Peyer's patch (tissue), 4 donors: ENCODE results near the gene MIDN. TPM values are rescaled to one million over a fixed set of nuclear protein-coding genes. Genes with fewer than 3 reads are reported as not detected.

Source experiments
- DNase-seq, 3 donors: peaks; one replicate each; pipeline ENCODE4 v3.0.0-alpha.2; 2017 to 2019
- H3K27ac ChIP-seq, 4 donors: fragments of 200-600 bp; sonication (generic); one replicate each; pipeline ENCODE4 v1.5.1; 2016 to 2019
- H3K27me3 ChIP-seq, 2 donors: fragments of 200-600 bp; sonication (generic); one replicate each; pipeline ENCODE4 v1.5.1; 2019
- H3K36me3 ChIP-seq, 3 donors: fragments of 200-600 bp; sonication (generic); one replicate each; pipeline ENCODE4 v1.5.1; 2016 to 2019
- H3K4me1 ChIP-seq, 4 donors: fragments of 200-600 bp; sonication (generic); one replicate each; pipeline ENCODE4 v1.5.1; 2016 to 2019
- H3K4me3 ChIP-seq, 4 donors: fragments of 200-600 bp; sonication (generic); 1 replicate in 3 of 4; 2 replicates in 1 of 4; pipeline ENCODE4 v1.5.1; 2016 to 2019; ENCODE audit warnings: mild to moderate bottlenecking in 1 of 4
- H3K9me3 ChIP-seq, 4 donors: fragments of 200-600 bp; sonication (generic); one replicate each; pipeline ENCODE4 v1.5.1; 2016 to 2019; ENCODE audit warnings: mild to moderate bottlenecking in 1 of 4
- CTCF ChIP-seq, 6 experiments: fragments of 450-650 bp in 4 of 6; fragments of 200-600 bp in 2 of 6; sonication (generic) in 1 of 6; IDR thresholded peaks; one replicate each; pipeline ENCODE4 v1.5.1; 2017 to 2019; ENCODE audit warnings: antibody characterized with exemption in 6 of 6, mild to moderate bottlenecking in 3 of 6, moderate library complexity in 1 of 6
- POLR2A ChIP-seq, 2 donors: fragments of 450-650 bp; IDR thresholded peaks; one replicate each; pipeline ENCODE4 v1.5.1; 2017; ENCODE audit warnings: antibody characterized with exemption in 2 of 2, mild to moderate bottlenecking in 2 of 2, moderate library complexity in 2 of 2
- total RNA-seq, 4 donors: library from RNA; depleted of rRNA; stranded (reverse); fragments of >200 nt; gene quantifications; one replicate each; pipeline ENCODE4 v1.1.0, GENCODE V29; 2016

MIDN gene
- total RNA-seq, 4 donors from 2014 or later = 34.7 to 205 (median 98.9) TPM

DNA sequence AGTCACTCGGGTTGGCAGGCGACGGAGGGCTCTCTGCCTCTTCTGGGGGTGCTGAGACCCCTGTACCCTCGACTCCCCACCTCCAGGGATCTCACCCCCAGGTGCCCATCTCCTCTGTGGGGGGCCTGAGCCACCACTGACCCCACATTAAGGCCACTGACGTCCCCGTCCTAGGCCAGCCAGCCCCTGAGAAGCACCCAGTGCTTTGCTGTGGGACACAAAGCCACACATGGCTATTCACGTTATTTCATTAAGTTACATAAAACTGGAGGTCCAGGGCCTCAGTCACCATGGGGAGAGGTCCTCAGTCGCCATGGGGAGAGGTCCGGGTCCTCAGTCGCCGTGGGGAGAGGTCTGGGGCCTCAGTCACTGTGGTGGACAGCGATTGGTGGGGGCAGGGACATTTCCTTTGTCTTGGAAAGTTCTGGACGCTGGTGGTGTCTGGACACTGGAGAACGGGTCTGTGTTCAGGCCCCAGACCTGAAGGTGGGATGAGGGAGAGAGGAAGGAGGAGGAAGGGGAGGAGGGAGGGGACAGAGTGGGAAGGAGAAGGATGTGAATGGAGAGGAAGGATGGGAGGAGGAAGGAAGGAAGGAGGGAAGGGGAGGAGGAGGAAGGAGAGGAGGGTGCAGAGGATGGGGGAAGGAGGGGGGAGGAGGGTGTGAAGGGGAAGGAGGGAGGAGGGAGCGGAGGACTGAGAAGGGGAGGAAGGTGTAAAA lies 33.3 kb downstream of the MIDN start:
- no peak overlapping the region for H3K4me3 ChIP-seq
- H3K36me3 ChIP-seq = peaks cover 0 to 11% (median 0%) of the 10 kb centered on the region in 3 donors
- TF ChIP-seq CTCF (IDR thresholded peaks at IDR 0.05) = no peak
- peaks cover 0 to 38% (median 5%) of the 10 kb centered on the region in 4 donors for H3K4me1 ChIP-seq
- H3K27me3 ChIP-seq = peaks cover 0 to 14% of the 10 kb centered on the region in 2 donors
- DNase-seq = no peak
- H3K27ac ChIP-seq = no peak overlapping the region
- no peaks in the 10 kb centered on the region for H3K9me3 ChIP-seq

GRCh38 chr19:1282588-1283206 lies 34.3 kb downstream of the MIDN start:
- TF ChIP-seq CTCF (IDR thresholded peaks at IDR 0.05) (no peak), POLR2A (IDR thresholded peaks at IDR 0.05) (no peak)
- Histone ChIP-seq H3K36me3 (peaks cover 0 to 11% (median 0%) of the 10 kb centered on the region in 3 donors), H3K27me3 (peaks cover 0 to 18% of the 10 kb centered on the region in 2 donors), H3K4me1 (peaks cover 0 to 42% (median 3%) of the 10 kb centered on the region in 4 donors), H3K4me3 (peak overlapping the region in 2 of 4 donors; percentile 42 to 50), H3K27ac (peak overlapping the region in 2 of 4 donors; percentile 96), H3K9me3 (no peaks in the 10 kb centered on the region)
- DNase-seq = no peak

DNA sequence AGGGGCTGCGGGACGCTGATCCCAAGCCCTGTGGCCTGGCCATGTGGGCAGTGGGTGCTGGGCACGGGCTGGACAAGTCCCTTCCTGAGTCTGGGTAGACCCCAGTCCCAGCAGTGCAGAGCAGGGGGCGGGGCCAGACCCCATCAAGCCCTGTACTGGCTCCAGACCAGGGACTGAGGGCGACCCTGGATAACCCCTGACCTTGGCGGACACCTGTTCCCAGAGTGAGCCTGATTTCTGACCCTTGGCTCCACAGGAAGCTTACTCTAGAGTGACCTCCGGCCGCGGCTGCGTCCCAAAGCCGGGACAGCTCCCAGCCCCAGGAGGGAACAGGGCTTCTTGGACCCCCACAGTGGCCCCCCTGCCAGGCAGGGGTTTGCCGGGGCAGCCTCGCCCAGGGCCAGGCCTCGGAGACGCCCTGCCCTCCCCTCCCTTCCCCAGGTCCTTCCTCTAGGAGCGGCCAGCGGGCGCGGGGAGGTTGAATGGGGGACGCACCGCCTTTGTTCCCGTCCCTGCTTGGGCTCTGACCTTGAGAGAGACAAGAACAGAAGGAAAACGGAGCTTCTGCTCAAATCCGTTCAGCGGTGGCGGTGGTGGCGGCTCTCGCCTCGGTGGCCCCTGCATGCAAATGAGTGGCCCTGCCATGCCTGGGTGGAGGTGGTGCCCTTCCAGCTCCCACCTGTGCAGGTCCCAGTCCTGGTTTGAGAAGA lies 35.0 kb downstream of the MIDN start:
- TF ChIP-seq CTCF (IDR thresholded peaks at IDR 0.05) (no peak), POLR2A (IDR thresholded peaks at IDR 0.05) (peak in 1 of 2 donors; percentile 11)
- Histone ChIP-seq H3K36me3 (peaks cover 0 to 11% (median 0%) of the 10 kb centered on the region in 3 donors), H3K9me3 (no peaks in the 10 kb centered on the region), H3K4me1 (peaks cover 0 to 47% (median 3%) of the 10 kb centered on the region in 4 donors), H3K27ac (peak overlapping the region in 3 of 4 donors; percentile 79 to 96 (median 96)), H3K4me3 (peak overlapping the region in 2 of 4 donors; percentile 42 to 50), H3K27me3 (peaks cover 0 to 18% of the 10 kb centered on the region in 2 donors)
- DNase-seq = peak in 1 of 3 donors; percentile 61

DNA sequence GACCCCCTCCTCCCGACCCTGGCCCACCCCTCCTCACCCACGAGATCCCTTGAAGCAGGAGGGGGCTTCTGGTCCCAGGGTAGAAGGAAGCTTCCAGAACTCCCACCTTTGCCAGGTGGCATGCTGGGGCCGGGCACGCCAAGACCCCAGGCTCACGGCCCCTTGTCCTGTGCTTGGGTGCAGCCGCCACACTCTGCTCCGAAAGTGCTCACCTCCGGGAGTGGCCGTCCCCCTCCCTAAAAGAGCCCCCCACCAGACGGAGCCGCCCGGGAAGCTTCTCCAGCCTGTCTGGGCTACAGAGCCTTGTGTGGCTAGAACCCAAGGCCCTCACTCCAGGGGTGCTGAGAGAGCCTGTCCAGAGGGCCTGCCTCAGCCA lies 35.5 kb downstream of the MIDN start:
- no peaks in the 10 kb centered on the region for H3K9me3 ChIP-seq
- H3K36me3 ChIP-seq = peaks cover 0 to 8% (median 0%) of the 10 kb centered on the region in 3 donors
- no peak for DNase-seq
- TF ChIP-seq POLR2A (IDR thresholded peaks at IDR 0.05) (no peak), CTCF (IDR thresholded peaks at IDR 0.05) (no peak)
- peak overlapping the region in 2 of 4 donors; percentile 42 to 50 for H3K4me3 ChIP-seq
- peaks cover 0 to 47% (median 3%) of the 10 kb centered on the region in 4 donors for H3K4me1 ChIP-seq
- peaks cover 0 to 18% of the 10 kb centered on the region in 2 donors for H3K27me3 ChIP-seq
- peak overlapping the region in 3 of 4 donors; percentile 79 to 96 (median 96) for H3K27ac ChIP-seq

DNA sequence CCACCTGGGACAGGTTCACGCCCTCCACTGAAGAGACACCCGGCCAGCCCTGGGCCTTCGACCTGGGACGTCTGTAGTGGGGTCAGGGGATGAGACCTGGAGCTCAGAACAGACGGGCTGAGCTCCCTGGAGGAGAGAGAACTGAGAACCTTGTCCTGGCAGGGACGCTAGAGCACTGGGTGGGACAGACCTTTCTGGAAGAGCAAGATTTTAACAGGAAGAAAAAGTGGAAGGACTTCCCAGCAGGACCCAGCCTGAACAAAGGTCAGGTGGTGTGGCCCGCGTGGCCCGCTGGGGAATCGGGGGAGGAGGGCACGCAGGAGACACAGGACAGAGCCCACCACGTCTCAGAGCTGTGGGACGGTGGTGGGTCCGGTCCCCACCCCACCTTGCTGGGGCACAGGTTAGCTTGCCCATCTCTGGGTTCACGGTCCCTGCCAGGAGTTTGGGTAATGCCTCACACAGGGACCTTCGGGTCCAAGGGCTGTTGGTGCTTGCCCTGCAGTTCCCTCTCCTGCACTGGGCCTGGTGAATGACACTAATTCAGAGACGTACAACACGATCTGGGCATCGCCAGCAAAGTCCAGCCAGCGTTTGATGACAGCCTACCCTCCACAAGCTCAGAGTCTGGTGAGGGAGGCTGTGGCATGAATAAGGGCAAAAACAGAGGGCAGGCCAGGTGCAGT lies 36.1 kb downstream of the MIDN start:
- Histone ChIP-seq H3K4me1 (peaks cover 0 to 49% (median 3%) of the 10 kb centered on the region in 4 donors), H3K27me3 (peaks cover 0 to 18% of the 10 kb centered on the region in 2 donors), H3K4me3 (peak overlapping the region in 2 of 4 donors; percentile 42 to 50), H3K36me3 (peaks cover 0 to 2% (median 0%) of the 10 kb centered on the region in 3 donors), H3K9me3 (no peaks in the 10 kb centered on the region), H3K27ac (peak overlapping the region in 3 of 4 donors; percentile 79 to 96 (median 96))
- DNase-seq = peak in 2 of 3 donors; percentile 79 to 85
- TF ChIP-seq POLR2A (IDR thresholded peaks at IDR 0.05) (peak; percentile 62 to 78), CTCF (IDR thresholded peaks at IDR 0.05) (peak in 1 of 6 experiments; percentile 2)
